Measurements from ENCODE around the gene PITHD1.
"Not testable (repeated sequence)": the region's sequence is repeated elsewhere in the genome, so short reads cannot be mapped to it uniquely, and the experiment has no call there.

The PITHD1 gene

DNA sequence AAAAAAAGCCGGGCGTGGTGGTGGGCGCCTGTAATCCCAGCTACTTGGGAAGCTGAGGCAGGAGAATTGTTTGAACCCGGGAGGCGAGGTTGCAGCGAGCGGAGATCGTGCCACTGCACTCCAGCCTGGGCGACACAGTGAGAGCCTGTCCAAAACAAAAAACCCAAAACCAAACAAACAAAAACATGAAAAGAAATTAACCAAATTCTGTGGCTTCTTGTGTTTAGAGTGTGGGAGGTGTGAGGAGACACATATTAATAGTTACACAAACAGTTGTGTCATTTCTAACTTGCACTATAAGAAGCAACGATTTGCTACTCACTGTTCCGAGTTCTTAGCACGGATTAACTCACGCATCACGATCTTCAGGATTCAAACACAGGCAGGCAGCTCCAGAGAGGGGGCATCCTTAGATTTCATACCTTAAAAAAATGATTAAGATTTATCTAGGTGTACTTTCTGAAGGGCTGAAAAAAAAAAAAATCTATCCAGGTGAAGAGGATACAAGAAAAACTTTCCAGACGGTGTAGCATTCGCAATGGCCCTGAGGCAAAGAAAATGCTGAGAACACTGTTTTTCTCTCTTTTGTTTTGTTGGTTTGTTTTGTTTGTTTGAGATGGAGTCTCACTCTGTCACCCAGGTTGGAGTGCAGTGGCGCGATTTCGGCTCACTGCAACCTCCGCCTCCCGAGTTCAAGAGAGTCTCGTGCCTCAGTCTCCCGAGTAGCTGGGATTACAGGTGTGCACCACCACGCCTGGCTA, 47.7 kb downstream of the PITHD1 start:
- DNase-seq (ENCODE audit: low spot score), result no peak

DNA sequence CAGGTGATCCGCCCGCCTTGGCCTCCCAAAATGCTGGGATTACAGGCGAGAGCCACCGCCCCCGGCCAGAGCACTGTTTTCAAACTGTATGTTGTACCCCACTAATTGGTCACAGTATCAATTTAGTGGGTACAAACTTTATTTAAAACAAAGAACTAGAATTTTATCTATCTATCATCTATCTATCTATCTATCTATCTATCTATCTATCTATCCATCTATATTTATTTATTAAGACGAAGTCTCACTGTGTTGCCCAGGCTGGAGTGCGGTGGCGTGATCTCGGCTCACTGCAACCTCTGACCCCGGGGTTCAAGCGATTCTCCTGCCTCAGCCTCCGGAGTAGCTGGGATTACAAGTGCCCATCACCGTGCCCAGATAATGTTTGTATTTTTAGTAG, 48.4 kb downstream of the PITHD1 start:
- not testable (repeated sequence) for DNase-seq (ENCODE audit: low spot score)

GRCh38 chr1:23827717-23828116, 49.5 kb downstream of the PITHD1 start:
- DNase-seq (ENCODE audit: low spot score), result no peak

DNA sequence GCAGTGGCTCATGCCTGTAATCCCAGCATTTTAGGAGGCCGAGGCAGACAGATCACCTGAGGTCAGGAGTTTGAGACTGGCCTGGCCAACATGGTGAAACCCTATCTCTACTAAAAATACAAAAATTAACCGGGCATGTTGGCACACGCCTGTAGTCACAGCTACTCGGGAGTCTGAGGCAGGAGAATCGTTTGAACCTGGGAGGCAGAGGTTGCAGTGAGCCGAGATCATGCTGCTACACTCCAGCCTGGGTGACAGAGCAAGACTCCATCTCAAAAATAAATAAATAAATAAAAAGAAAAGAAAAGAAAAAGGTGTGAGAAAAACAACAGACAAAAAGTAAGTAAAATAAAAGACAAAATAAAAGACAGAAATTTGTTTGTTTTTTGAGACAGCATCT, 55.9 kb downstream of the PITHD1 start:
- DNase-seq (ENCODE audit: low spot score), result not testable (repeated sequence)

DNA sequence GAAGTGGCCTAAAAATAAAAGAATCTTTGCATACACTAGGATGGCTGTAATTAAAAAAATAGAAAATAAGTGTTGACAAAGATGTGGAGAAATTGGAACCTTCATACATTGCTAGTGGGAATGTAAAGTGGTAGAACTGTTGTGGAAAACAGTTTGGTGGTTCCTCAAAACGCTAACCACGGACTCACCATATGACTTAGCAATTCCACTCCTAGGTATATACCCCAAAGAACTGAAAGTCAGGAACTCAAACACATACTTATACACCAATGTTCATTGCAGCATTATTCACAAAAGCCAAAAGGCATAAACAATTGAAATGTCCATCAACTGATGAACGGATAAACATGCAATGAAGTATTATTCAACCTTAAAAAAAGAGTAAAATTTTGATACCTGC, 57.8 kb downstream of the PITHD1 start:
- no peak for DNase-seq (ENCODE audit: low spot score)
